HCT116 (cell line): ENCODE data around the gene CHI3L2. TPM values are rescaled to one million over a fixed set of nuclear protein-coding genes. Genes with fewer than 3 reads are reported as not detected.
"Not testable (repeated sequence)": the region's sequence is repeated elsewhere in the genome, so short reads cannot be mapped to it uniquely, and the experiment has no call there.

Experiments
- ATAC-seq: fragments of 200-7000 bp; cut with Tn5 transposase; 2 replicates; pipeline ENCODE4 v1.9.1; 2020; ENCODE audit warnings: mild to moderate bottlenecking, moderate library complexity
- BruUV-seq: library from RNA; stranded (reverse); fragments of 400-500 nt; replicated peaks from 2 replicates; lab custom pipeline; 2021; lab: Mats Ljungman, UMichigan
- CTCF ChIA-PET: fragments of 300-600 bp; sonication (Branson Sonifier 250); formaldehyde crosslinking; loops from one replicate; lab custom pipeline; 2021; ENCODE audit warnings: antibody characterized with exemption; lab: Charles Lee
- POLR2A ChIA-PET: fragments of 300-600, 350-600 bp; sonication (Branson Sonifier 250); formaldehyde crosslinking; loops from one replicate; lab custom pipeline; 2021; ENCODE audit warnings: antibody characterized with exemption; lab: Charles Lee
- RAD21 ChIA-PET, 2 experiments: fragments of 300-600 bp; sonication (Branson Sonifier 250); formaldehyde crosslinking; loops; one replicate each; lab custom pipeline; 2023; ENCODE audit warnings: low total read pairs in 2 of 2; ENCODE audit not compliant: uncharacterized antibody in 2 of 2, unreplicated experiment in 2 of 2, low non-redundant PET in 1 of 2; lab: Charles Lee
- DNase-seq: peaks from one replicate; pipeline ENCODE4 v3.0.0-alpha.2; 2010; ENCODE audit warnings: low read depth, low spot score
- H2AFZ ChIP-seq: fragments of 200-600 bp; shearing (Covaris generic), sonication (generic); 2 replicates; pipeline ENCODE4 v1.6.1; 2017; ENCODE audit warnings: low read depth, mixed run types, mixed read lengths, antibody characterized with exemption, low read length; ENCODE audit not compliant: poor library complexity, severe bottlenecking
- H3K27ac ChIP-seq: 2 replicates; pipeline ENCODE4 v1.5.1; 2012; ENCODE audit warnings: low read depth, low read length
- H3K27me3 ChIP-seq: fragments of 200-600 bp; sonication (generic); 2 replicates; pipeline ENCODE4 v1.6.1; 2016; ENCODE audit warnings: mixed run types, low read length, mixed read lengths; ENCODE audit not compliant: insufficient read depth
- H3K36me3 ChIP-seq, 2 experiments: fragments of 200-500 bp in 1 of 2; fragments of 200-600 bp in 1 of 2; sonication (Bioruptor generic) in 1 of 2; sonication (generic) in 1 of 2; 2 replicates each; pipeline versions ENCODE4 v1.5.1 to v1.6.1; 2014 to 2016; ENCODE audit warnings: low read length in 2 of 2, inconsistent platforms in 1 of 2, mixed read lengths in 1 of 2, mixed run types in 1 of 2; ENCODE audit not compliant: insufficient read depth in 2 of 2, control insufficient read depth in 1 of 2
- H3K4me1 ChIP-seq, 2 experiments: fragments of 200-600 bp in 1 of 2; sonication (generic) in 1 of 2; 2 replicates each; pipeline versions ENCODE4 v1.5.1 to v1.6.1; 2012 to 2017; ENCODE audit warnings: low read length in 2 of 2, inconsistent platforms in 1 of 2, mild to moderate bottlenecking in 1 of 2, mixed read lengths in 1 of 2, mixed run types in 1 of 2, moderate library complexity in 1 of 2; ENCODE audit not compliant: insufficient read depth in 2 of 2, control insufficient read depth in 1 of 2
- H3K4me2 ChIP-seq: fragments of 200-600 bp; sonication (generic); 2 replicates; pipeline ENCODE4 v1.6.1; 2017; ENCODE audit warnings: mixed run types, low read length, mixed read lengths
- H3K4me3 ChIP-seq, 2 experiments: fragments of 200-600 bp in 1 of 2; sonication (generic) in 1 of 2; replicated peaks in 1 of 2; 2 replicates each; pipeline ENCODE4 v1.5.1; 2011 to 2016; ENCODE audit warnings: low read length in 2 of 2, control low read depth in 1 of 2, low read depth in 1 of 2, mild to moderate bottlenecking in 1 of 2, mixed read lengths in 1 of 2, mixed run types in 1 of 2
- H3K79me2 ChIP-seq: fragments of 200-600 bp; sonication (generic); 2 replicates; pipeline ENCODE4 v1.6.1; 2017; ENCODE audit warnings: mild to moderate bottlenecking, mixed run types, low read length, moderate library complexity, mixed read lengths; ENCODE audit not compliant: insufficient read depth
- H3K9ac ChIP-seq: fragments of 200-600 bp; sonication (generic); 2 replicates; pipeline ENCODE4 v1.6.1; 2016; ENCODE audit warnings: low read length, mixed read lengths
- H3K9me2 ChIP-seq: fragments of 200-600 bp; sonication (generic), shearing (Covaris generic); 2 replicates; pipeline ENCODE4 v1.6.1; 2017; ENCODE audit warnings: mixed run types, mild to moderate bottlenecking, moderate library complexity; ENCODE audit not compliant: insufficient read depth
- H3K9me3 ChIP-seq, 2 experiments: fragments of 200-500 bp in 1 of 2; fragments of 200-600 bp in 1 of 2; sonication (Bioruptor generic) in 1 of 2; sonication (generic) in 1 of 2; 2 replicates each; pipeline ENCODE4 v1.6.1; 2014 to 2017; ENCODE audit warnings: low read length in 2 of 2, mixed read lengths in 2 of 2, inconsistent platforms in 1 of 2, low read depth in 1 of 2, mild to moderate bottlenecking in 1 of 2, mixed run types in 1 of 2, moderate library complexity in 1 of 2; ENCODE audit not compliant: control insufficient read depth in 1 of 2, insufficient read depth in 1 of 2
- H4K20me1 ChIP-seq: fragments of 200-600 bp; sonication (generic), shearing (Covaris generic); 2 replicates; pipeline ENCODE4 v1.6.1; 2017; ENCODE audit warnings: mixed run types, mild to moderate bottlenecking, moderate library complexity; ENCODE audit not compliant: insufficient read depth
- CEBPB ChIP-seq: IDR thresholded peaks from 2 replicates; pipeline ENCODE4 v1.6.1; 2012; ENCODE audit warnings: low read depth
- EZH2 ChIP-seq: fragments of 200-600 bp; sonication (generic); IDR thresholded peaks from 2 replicates; pipeline ENCODE4 v1.6.1; 2017; ENCODE audit warnings: antibody characterized with exemption, mixed run types
- FOSL1 ChIP-seq: IDR thresholded peaks from 2 replicates; pipeline ENCODE4 v1.6.1; 2012; ENCODE audit warnings: low read depth
- SIN3A ChIP-seq: IDR thresholded peaks from 2 replicates; pipeline ENCODE4 v1.6.1; 2012; ENCODE audit warnings: low read depth
- YY1 ChIP-seq: IDR thresholded peaks from 2 replicates; pipeline ENCODE4 v1.6.1; 2011; ENCODE audit warnings: low read length, low read depth, moderate library complexity, mild to moderate bottlenecking; ENCODE audit not compliant: insufficient replicate concordance; ENCODE audit errors: extremely low read depth
- ZNF274 ChIP-seq: fragments of 200-500 bp; sonication (Bioruptor generic); IDR thresholded peaks from 2 replicates; pipeline ENCODE4 v1.6.1; 2014; ENCODE audit warnings: mild to moderate bottlenecking, low read depth, low read length, inconsistent platforms
- intact Hi-C: fragments of 100-400 bp; cut with micrococcal nuclease; formaldehyde crosslinking; loops from 2 replicates; pipeline ENCODE4 v1.10.0; 2022
- total RNA-seq: library from RNA; stranded (reverse); gene quantifications from one replicate; pipeline ENCODE4 v1.2.1, GENCODE V29; 2021; ENCODE audit not compliant: unreplicated experiment
- TF ChIP-seq, protein P1 (sequence below): IDR thresholded peaks from 2 replicates; pipeline ENCODE4 v1.6.1; 2012; ENCODE audit warnings: low read depth

Gene CHI3L2
- total RNA-seq, 1 experiment from 2014 or later = not detected

DNA sequence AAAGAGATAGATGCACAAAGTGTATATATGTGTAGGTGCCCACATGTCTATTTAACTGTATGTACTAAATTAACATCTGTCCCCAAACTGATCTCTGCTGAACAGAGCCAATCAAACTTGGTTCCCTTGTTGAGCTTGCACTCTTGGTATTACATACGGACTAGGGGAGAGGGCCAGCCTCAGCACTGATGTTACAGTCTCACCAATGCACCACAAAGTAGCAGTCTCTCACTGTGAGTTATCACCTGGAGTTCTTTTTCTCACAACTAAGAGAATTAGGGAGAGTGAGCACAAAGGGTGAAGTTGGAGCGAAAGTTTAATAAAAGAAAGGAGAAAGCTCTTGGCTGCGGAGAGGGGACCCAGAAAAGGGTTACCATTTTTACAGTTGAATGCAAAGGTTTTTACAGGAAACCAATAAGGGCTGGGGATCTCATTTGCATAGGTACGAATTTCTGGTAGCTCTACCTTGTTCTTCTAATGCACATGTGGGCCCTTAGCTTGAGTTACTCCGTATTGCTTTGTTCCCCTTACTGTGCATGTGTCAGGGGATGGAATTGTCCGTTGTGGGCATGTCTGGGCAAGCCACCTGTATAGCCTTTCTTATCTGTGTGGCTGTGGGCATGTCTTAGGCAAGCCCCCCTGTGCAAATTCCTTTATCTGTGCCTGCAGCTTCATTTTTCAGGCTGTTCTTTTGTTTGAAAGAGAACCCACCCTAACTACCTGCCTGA lies 13.3 kb upstream of the CHI3L2 start:
- TF ChIP-seq, protein P1, sequence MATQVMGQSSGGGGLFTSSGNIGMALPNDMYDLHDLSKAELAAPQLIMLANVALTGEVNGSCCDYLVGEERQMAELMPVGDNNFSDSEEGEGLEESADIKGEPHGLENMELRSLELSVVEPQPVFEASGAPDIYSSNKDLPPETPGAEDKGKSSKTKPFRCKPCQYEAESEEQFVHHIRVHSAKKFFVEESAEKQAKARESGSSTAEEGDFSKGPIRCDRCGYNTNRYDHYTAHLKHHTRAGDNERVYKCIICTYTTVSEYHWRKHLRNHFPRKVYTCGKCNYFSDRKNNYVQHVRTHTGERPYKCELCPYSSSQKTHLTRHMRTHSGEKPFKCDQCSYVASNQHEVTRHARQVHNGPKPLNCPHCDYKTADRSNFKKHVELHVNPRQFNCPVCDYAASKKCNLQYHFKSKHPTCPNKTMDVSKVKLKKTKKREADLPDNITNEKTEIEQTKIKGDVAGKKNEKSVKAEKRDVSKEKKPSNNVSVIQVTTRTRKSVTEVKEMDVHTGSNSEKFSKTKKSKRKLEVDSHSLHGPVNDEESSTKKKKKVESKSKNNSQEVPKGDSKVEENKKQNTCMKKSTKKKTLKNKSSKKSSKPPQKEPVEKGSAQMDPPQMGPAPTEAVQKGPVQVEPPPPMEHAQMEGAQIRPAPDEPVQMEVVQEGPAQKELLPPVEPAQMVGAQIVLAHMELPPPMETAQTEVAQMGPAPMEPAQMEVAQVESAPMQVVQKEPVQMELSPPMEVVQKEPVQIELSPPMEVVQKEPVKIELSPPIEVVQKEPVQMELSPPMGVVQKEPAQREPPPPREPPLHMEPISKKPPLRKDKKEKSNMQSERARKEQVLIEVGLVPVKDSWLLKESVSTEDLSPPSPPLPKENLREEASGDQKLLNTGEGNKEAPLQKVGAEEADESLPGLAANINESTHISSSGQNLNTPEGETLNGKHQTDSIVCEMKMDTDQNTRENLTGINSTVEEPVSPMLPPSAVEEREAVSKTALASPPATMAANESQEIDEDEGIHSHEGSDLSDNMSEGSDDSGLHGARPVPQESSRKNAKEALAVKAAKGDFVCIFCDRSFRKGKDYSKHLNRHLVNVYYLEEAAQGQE = no peak
- no peak for TF ChIP-seq FOSL1
- no peak overlapping the region for H2AFZ ChIP-seq
- H3K27ac ChIP-seq = 0 out of 2 replicates have a peak overlapping the region, but pooled peaks have one; percentile 17
- H3K79me2 ChIP-seq = no peaks in the 10 kb centered on the region
- H3K4me1 ChIP-seq = peaks cover 0 to 2% of the 10 kb centered on the region in 2 experiments; a peak in 1 of 4 replicates
- no peak; the same call in 1 of the 2 replicates for ATAC-seq
- no peaks in the 10 kb centered on the region for H3K9me3 ChIP-seq
- no peaks in the 10 kb centered on the region for H3K36me3 ChIP-seq
- no peak overlapping the region for H3K9ac ChIP-seq
- no peak for DNase-seq
- H3K4me2 ChIP-seq = no peak overlapping the region
- H3K4me3 ChIP-seq = no peak overlapping the region
- H4K20me1 ChIP-seq = no peaks in the 10 kb centered on the region
- intact Hi-C loops = no loop called here
- ChIA-PET RAD21 (no interaction called here), CTCF (no interaction called here), POLR2A (interaction anchor here (1.2 kb wide), 1 partner anchor 12 kb away, joined by 3 read pairs; no protein-coding TSS in a partner anchor)
- H3K27me3 ChIP-seq = no peaks in the 10 kb centered on the region
- BruUV-seq = no TSS peak
- no peaks in the 10 kb centered on the region for H3K9me2 ChIP-seq

DNA sequence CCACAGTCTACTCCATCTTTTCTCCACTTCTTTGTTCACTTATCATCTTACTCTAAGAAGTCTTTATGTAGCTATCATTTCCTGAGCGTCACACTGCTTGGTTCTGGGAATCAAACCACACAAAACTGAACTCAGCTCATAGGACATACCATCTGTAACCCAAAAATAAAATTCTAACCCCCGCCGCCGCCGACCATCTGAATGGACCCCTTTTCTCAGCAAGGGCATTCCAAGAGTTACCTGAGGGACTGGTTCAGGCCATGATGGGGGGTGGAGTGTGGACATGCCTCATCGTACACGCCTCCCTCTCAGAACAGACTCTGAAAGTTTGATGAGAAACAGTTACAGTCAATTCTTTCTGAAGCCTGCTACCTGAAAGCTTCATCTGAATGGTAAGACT lies 12.6 kb upstream of the CHI3L2 start:
- Histone ChIP-seq H3K4me1 (peaks cover 0 to 2% of the 10 kb centered on the region in 2 experiments; a peak in 1 of 4 replicates), H3K9me2 (no peaks in the 10 kb centered on the region), H3K4me2 (no peak overlapping the region), H3K4me3 (no peak overlapping the region), H3K27ac (0 out of 2 replicates have a peak overlapping the region, but pooled peaks have one; percentile 17), H3K27me3 (no peaks in the 10 kb centered on the region), H3K79me2 (no peaks in the 10 kb centered on the region), H2AFZ (no peak overlapping the region), H4K20me1 (no peaks in the 10 kb centered on the region), H3K9me3 (no peaks in the 10 kb centered on the region), H3K9ac (no peak overlapping the region), H3K36me3 (no peaks in the 10 kb centered on the region)
- RAD21 ChIA-PET = no interaction called here
- DNase-seq (no peak), ATAC-seq (no peak)
- POLR2A ChIA-PET = interaction anchor here (1.2 kb wide), 1 partner anchor 13 kb away, joined by 3 read pairs; no protein-coding TSS in a partner anchor
- CTCF ChIA-PET = no interaction called here
- BruUV-seq = no TSS peak
- no peak for TF ChIP-seq CEBPB
- no peak for TF ChIP-seq EZH2
- no peak for TF ChIP-seq SIN3A
- TF ChIP-seq ZNF274 = no peak
- TF ChIP-seq YY1 = no peak
- intact Hi-C loops = no loop called here

DNA sequence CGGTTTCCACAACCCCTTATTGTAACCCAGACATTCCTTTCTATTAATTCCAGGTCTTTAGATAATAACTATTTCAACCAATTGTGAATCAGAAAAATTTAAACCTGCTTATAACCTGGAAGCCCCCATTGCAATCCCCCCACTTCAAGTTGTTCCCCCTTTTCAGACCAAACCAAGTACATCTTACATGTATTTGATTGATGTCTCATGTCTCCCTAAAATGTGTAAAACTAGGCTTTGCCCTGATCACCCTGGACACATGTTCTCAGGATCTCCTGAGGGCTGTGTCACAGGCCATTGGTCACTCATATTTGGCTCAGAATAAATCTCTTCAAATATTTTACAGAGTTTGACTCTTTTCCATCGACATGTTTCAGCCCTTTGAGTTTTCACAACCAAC lies 12.2 kb upstream of the CHI3L2 start:
- H3K27me3 ChIP-seq, H2AFZ ChIP-seq, H3K9ac ChIP-seq, ATAC-seq, H3K4me3 ChIP-seq, H3K4me2 ChIP-seq, DNase-seq, H3K9me3 ChIP-seq, POLR2A ChIA-PET, H3K4me1 ChIP-seq, BruUV-seq, H3K27ac ChIP-seq, H4K20me1 ChIP-seq, RAD21 ChIA-PET, intact Hi-C loops, H3K36me3 ChIP-seq, CTCF ChIA-PET, H3K9me2 ChIP-seq, H3K79me2 ChIP-seq: not testable (repeated sequence)
